ENCODE measurements around the gene SLC29A1. TPM values are rescaled to one million over a fixed set of nuclear protein-coding genes. Genes with fewer than 3 reads are reported as not detected.
A peak's percentile ranks its signal among the peaks of the same experiment; 100 is the strongest.

The SLC29A1 gene
- total RNA-seq, 2 donors from 2014 or later: 25.1 to 95.6 TPM

DNA sequence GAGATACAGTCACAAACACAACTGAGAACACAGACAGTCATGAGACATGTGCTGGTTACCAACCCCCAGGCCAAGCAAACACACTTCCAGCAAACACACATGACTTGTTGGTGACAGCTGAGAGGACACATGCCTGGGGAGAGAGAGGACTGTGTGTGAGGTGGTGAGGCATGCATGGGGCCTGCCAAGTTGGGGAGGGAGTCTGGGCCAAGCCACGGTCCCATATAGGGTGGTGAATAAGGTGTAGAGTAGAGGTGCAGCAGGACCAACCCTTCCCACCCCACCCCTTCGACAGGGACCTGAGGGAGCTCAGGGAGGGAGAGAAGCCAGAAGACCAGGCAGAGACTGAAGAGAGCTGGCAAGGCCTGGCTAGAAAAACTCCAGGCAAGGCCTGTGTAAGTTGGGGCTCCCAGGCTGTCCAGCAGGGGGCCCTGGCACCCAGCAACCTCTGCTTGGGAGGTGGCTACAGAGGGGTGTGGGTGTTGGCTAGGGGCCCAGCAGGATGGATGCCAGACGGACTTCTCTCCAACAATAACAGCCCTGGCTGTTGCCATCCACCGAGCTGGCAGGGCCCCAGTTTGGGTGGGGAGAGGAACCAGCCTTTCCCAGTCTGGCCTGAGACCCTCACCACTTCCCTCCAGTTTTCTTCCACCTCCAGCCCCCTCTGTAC is 2.0 kb upstream of the SLC29A1 start:
- H3K27me3 Mint-ChIP-seq: peaks cover 0 to 7% of the 10 kb centered on the region in 2 donors

DNA sequence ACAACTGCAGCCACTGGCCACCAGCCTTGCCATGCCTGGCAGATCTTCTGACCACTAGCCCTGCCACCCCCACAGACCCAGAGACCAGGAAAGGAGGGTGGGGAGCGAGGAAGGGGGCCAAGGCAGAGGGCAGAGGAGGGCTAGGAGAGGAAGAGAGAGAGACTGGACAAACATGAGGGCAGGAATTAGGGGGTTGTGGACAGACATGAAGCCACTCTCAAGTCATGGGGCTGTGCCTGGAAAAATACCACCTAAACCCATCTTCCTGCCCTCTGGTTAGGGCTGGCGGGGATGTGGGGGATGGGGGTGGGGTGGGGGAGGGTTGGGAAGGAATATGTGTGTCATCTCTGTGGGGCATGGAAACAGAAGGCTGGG is 1.4 kb upstream of the SLC29A1 start:
- no peak overlapping the region for H3K4me3 Mint-ChIP-seq
- H3K27ac Mint-ChIP-seq: no peak overlapping the region
- H3K4me1 Mint-ChIP-seq (ENCODE audit: low read depth in 2 of 2): peaks cover 22 to 23% of the 10 kb centered on the region in 2 donors
- DNase-seq (ENCODE audit: low spot score): no peak
- ATAC-seq: no peak
- H3K36me3 Mint-ChIP-seq: no peaks in the 10 kb centered on the region
- no peaks in the 10 kb centered on the region for H3K9me3 Mint-ChIP-seq
- H3K27me3 Mint-ChIP-seq: peaks cover 0 to 4% of the 10 kb centered on the region in 2 donors

More for the DNA sequence above, 2.0 kb upstream of the SLC29A1 start:
- Mint-ChIP-seq H3K4me1 (ENCODE audit: low read depth in 2 of 2) (peaks cover 22 to 23% of the 10 kb centered on the region in 2 donors), H3K36me3 (no peaks in the 10 kb centered on the region), H3K9me3 (no peaks in the 10 kb centered on the region), H3K27ac (no peak overlapping the region), H3K4me3 (no peak overlapping the region)
- DNase-seq (ENCODE audit: low spot score) (peak; percentile 75), ATAC-seq (peak; percentile 67 to 68)

DNA sequence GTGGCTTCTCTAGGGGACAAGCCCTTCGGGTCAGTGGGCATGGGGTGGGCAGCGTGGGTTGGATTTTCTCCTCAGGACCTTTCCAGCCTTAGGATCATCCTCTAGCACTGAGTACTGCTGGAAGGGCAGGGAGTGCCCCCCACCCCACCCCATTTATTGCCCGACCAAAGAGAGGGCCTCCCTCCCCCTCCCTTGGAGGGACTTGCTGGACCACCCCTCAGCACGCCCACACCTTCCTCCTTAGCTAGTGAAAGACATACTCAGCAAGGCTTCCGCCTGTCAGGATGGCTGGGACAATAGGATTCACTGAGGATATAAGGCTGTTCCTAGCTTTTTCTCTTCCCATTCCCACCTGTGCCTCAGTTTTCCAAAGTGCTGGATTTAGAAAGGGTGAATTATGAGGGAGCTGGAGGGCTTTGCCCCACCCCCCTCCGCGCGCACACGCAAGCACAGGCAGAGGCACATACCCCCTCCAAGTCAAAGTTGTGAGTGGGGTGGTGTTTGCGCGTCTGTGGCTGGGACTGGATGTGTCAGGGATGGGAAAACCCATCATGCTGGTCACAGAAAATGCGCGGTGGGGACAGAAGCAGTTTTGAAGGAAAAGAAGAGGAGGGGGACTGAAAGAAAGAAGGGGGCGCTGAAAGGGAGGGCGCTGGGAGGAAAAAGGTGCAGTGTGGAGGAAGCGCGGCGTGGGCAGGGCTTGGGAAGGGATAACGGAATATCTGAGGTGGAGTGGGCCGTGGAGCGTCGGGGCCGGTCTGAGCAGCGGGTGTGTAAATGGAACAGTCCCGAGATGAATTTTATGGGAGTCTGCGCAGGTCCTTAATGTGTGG is 693 bp upstream of the SLC29A1 start:
- no peaks in the 10 kb centered on the region for H3K36me3 Mint-ChIP-seq
- H3K27ac Mint-ChIP-seq: peak overlapping the region; percentile 18 to 66
- peaks cover 22 to 23% of the 10 kb centered on the region in 2 donors for H3K4me1 Mint-ChIP-seq (ENCODE audit: low read depth in 2 of 2)
- DNase-seq (ENCODE audit: low spot score) (peak; percentile 45), ATAC-seq (peak in 1 of 2 donors; percentile 0)
- H3K27me3 Mint-ChIP-seq: peaks cover 0 to 4% of the 10 kb centered on the region in 2 donors
- peak overlapping the region; percentile 84 for H3K4me3 Mint-ChIP-seq
- H3K9me3 Mint-ChIP-seq: no peaks in the 10 kb centered on the region

DNA sequence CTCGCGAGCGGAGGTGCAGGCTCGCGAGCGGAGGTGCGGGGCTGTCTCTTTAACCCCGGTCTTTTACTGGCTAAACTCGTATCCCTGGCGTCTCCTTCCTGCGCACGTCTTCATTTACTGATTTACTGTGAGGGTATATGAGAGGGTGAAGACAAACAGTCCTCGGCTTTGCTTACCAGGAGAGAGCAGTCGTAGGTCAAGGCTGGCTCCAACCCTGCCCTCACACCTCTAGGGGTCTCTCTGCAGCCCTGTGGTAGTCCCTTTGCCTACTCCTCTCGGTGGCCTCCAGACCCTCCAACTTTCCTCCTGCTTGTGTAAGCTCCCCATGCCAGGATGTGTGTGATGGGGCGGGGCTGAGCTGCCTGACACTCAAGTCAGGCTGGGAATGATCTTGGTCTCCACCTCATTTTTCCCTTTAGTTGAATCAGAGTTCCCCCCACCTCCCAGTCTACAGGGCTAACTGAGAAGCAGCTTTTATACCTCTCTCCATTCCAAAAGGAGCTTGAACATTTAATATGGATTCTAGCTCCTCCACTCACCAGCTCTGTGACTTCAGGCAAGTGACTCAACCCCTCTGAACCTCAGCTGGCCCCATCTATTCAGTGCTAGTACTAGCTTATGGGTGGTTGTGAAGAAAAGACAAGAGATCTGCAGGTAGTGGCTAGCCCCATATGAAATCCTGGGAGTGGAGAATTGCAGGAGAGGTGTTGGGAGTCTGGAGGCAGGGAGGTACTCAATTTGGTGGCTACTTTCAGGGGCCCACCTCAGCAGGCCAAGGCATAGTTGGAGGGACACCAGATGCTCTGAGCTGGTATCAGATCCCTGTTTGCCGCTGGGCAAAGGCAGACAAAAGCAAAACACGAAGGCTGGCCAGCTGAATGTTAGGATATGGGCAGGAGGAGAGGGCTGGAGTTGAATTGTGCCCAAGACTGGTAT is 902 bp downstream of the SLC29A1 start:
- no peaks in the 10 kb centered on the region for H3K9me3 Mint-ChIP-seq
- H3K4me3 Mint-ChIP-seq: peak overlapping the region; percentile 87
- H3K4me1 Mint-ChIP-seq (ENCODE audit: low read depth in 2 of 2): peaks cover 19 to 23% of the 10 kb centered on the region in 2 donors
- H3K27ac Mint-ChIP-seq: no peak overlapping the region
- no peaks in the 10 kb centered on the region for H3K36me3 Mint-ChIP-seq
- peak; percentile 31 for DNase-seq (ENCODE audit: low spot score)
- peaks cover 0 to 4% of the 10 kb centered on the region in 2 donors for H3K27me3 Mint-ChIP-seq
- ATAC-seq: peak in 1 of 2 donors; percentile 2

DNA sequence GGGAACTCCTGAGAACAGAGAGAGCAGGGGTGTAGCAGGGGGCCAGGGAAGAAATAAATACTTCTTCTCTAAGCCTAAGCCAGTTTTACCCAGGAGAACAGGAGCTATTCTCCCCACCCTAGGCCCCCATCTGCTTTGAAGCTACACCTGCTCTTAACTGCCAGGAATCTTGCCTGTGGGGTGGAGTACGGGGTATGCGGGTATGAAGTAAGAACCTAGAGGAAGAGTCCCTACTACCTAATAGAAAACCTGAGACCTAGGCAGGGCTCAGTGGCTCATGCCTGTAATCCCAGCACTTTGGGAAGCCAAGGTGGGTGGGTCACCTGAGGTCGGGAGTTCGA is 1.5 kb downstream of the SLC29A1 start:
- H3K4me3 Mint-ChIP-seq: peak overlapping the region; percentile 87
- H3K4me1 Mint-ChIP-seq (ENCODE audit: low read depth in 2 of 2): peaks cover 19 to 23% of the 10 kb centered on the region in 2 donors
- DNase-seq (ENCODE audit: low spot score): no peak
- no peaks in the 10 kb centered on the region for H3K9me3 Mint-ChIP-seq
- H3K27me3 Mint-ChIP-seq: peaks cover 0 to 4% of the 10 kb centered on the region in 2 donors
- H3K27ac Mint-ChIP-seq: no peak overlapping the region
- no peak for ATAC-seq
- H3K36me3 Mint-ChIP-seq: no peaks in the 10 kb centered on the region

GRCh38 chr6:44225579-44226325 is 2.4 kb downstream of the SLC29A1 start:
- H3K4me3 Mint-ChIP-seq: no peak overlapping the region
- no peaks in the 10 kb centered on the region for H3K9me3 Mint-ChIP-seq
- no peak overlapping the region for H3K27ac Mint-ChIP-seq
- no peaks in the 10 kb centered on the region for H3K36me3 Mint-ChIP-seq
- peak; percentile 42 for DNase-seq (ENCODE audit: low spot score)
- ATAC-seq: no peak
- H3K27me3 Mint-ChIP-seq: peaks cover 0 to 4% of the 10 kb centered on the region in 2 donors
- peaks cover 19 to 23% of the 10 kb centered on the region in 2 donors for H3K4me1 Mint-ChIP-seq (ENCODE audit: low read depth in 2 of 2)

DNA sequence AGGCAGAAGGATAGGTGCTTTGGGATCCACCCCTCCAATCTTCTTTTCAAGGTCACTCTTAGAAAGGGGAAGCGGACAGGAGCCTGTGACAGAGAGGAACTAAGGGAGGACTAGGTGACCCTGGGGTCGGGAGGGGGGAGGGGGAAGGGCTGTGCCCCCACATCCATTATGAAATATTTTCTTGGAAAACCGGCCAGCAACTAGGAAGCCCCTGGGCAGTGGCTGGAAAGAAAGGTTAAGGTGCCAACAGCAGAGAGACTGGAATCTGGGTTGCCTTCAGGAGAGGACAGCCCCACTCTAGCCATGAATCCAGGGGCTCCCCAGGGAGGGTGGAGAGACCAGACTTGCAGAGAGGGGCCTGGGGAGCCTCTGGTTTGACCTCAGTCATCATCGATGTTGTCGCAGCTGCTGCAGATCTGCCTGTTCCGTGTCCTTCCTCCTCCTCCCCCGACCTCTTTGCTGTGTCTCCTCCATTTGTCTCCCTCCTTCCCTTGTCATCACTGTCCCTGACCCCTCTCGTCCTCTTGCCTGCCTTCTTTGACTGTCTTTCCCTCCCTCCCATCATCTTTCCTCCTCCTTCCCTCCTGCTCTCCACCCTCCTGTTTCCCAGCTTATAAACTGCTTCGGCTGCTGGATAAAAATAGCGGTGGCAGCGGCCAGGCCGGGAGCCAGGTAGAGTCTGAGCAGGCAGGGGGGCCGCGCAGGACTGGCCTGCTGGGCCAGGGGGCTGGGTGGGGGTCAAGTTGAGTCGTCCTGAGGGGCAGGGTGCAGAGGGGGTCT is 3.2 kb downstream of the SLC29A1 start:
- H3K4me3 Mint-ChIP-seq: no peak overlapping the region
- H3K9me3 Mint-ChIP-seq: no peaks in the 10 kb centered on the region
- no peak overlapping the region for H3K27ac Mint-ChIP-seq
- H3K4me1 Mint-ChIP-seq (ENCODE audit: low read depth in 2 of 2): peaks cover 14 to 18% of the 10 kb centered on the region in 2 donors
- no peaks in the 10 kb centered on the region for H3K36me3 Mint-ChIP-seq
- DNase-seq (ENCODE audit: low spot score): peak; percentile 35
- ATAC-seq: no peak
- H3K27me3 Mint-ChIP-seq: peaks cover 0 to 4% of the 10 kb centered on the region in 2 donors

GRCh38 chr6:44227148-44227793 is 3.9 kb downstream of the SLC29A1 start:
- H3K4me3 Mint-ChIP-seq: no peak overlapping the region
- H3K27me3 Mint-ChIP-seq: peaks cover 0 to 4% of the 10 kb centered on the region in 2 donors
- H3K27ac Mint-ChIP-seq: no peak overlapping the region
- DNase-seq (ENCODE audit: low spot score) (peak; percentile 46), ATAC-seq (no peak)
- peaks cover 14 to 18% of the 10 kb centered on the region in 2 donors for H3K4me1 Mint-ChIP-seq (ENCODE audit: low read depth in 2 of 2)
- no peaks in the 10 kb centered on the region for H3K9me3 Mint-ChIP-seq
- no peaks in the 10 kb centered on the region for H3K36me3 Mint-ChIP-seq

- no peak for ATAC-seq
- Mint-ChIP-seq H3K9me3 (no peaks in the 10 kb centered on the region), H3K4me3 (no peak overlapping the region), H3K4me1 (ENCODE audit: low read depth in 2 of 2) (peaks cover 9 to 12% of the 10 kb centered on the region in 2 donors), H3K27ac (no peak overlapping the region), H3K36me3 (no peaks in the 10 kb centered on the region), H3K27me3 (no peaks in the 10 kb centered on the region)
- DNase-seq (ENCODE audit: low spot score): no peak
Observed at GRCh38 chr6:44228031-44228430, 4.6 kb downstream of the SLC29A1 start.

DNA sequence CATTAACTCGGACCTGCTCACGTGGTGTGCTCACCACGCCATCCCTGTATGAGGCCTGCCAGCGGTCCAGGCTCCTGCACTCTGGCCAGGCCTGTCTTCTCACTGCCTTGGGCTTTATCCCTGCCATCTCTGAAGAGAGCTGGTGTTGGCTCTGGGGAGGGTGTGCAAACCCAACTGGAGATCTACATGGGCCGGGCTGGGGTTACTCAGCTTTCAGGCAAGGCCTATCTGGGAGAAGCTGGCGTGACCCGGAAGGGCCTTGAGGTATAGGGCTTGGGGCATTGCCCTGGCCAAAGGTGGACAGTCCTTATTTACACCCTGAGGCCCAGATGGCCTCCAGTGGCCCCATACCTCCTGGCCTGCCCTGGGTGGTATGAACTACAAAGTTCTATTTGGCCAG is 5.0 kb downstream of the SLC29A1 start:
- Mint-ChIP-seq H3K27ac (no peak overlapping the region), H3K27me3 (no peaks in the 10 kb centered on the region), H3K4me3 (no peak overlapping the region), H3K9me3 (no peaks in the 10 kb centered on the region), H3K4me1 (ENCODE audit: low read depth in 2 of 2) (peaks cover 9 to 11% of the 10 kb centered on the region in 2 donors), H3K36me3 (no peaks in the 10 kb centered on the region)
- no peak for ATAC-seq
- DNase-seq (ENCODE audit: low spot score): peak; percentile 60

- Mint-ChIP-seq H3K4me1 (ENCODE audit: low read depth in 2 of 2) (peaks cover 13 to 15% of the 10 kb centered on the region in 2 donors), H3K27me3 (no peaks in the 10 kb centered on the region), H3K9me3 (no peaks in the 10 kb centered on the region), H3K27ac (no peak overlapping the region), H3K36me3 (no peaks in the 10 kb centered on the region), H3K4me3 (no peak overlapping the region)
- no peak for ATAC-seq
- no peak for DNase-seq (ENCODE audit: low spot score)
Observed at GRCh38 chr6:44228836-44229235, 5.4 kb downstream of the SLC29A1 start.

GRCh38 chr6:44229376-44230033 is 6.1 kb downstream of the SLC29A1 start:
- Mint-ChIP-seq H3K27me3 (no peaks in the 10 kb centered on the region), H3K27ac (no peak overlapping the region), H3K4me1 (ENCODE audit: low read depth in 2 of 2) (peaks cover 7 to 9% of the 10 kb centered on the region in 2 donors), H3K4me3 (no peak overlapping the region), H3K36me3 (no peaks in the 10 kb centered on the region), H3K9me3 (no peaks in the 10 kb centered on the region)
- ATAC-seq (no peak), DNase-seq (ENCODE audit: low spot score) (peak; percentile 41)
